SK-N-MC (cell line): ENCODE data around the gene ZBTB21.
A peak's percentile ranks its signal among the peaks of the same experiment; 100 is the strongest.

Experiments used
- DNase-seq: peaks from one replicate; pipeline ENCODE4 v3.0.0-alpha.2; 2011; ENCODE audit warnings: low read depth, low spot score
- H3K27ac ChIP-seq: fragments of 200-600 bp; sonication (generic); 2 replicates; pipeline ENCODE4 v1.5.1; 2016; ENCODE audit warnings: mixed run types
- H3K36me3 ChIP-seq: fragments of 200-600 bp; sonication (generic); 2 replicates; pipeline ENCODE4 v1.6.1; 2017; ENCODE audit warnings: antibody characterized with exemption, low read length, mixed read lengths; ENCODE audit not compliant: insufficient read depth
- H3K4me3 ChIP-seq: fragments of 200-600 bp; sonication (generic); 2 replicates; pipeline ENCODE4 v1.5.1; 2016
- H3K9ac ChIP-seq: fragments of 200-600 bp; sonication (generic); 2 replicates; pipeline ENCODE4 v1.8.0; 2017; ENCODE audit warnings: mixed run types, mixed read lengths; ENCODE audit not compliant: insufficient read length
- H3K9me3 ChIP-seq: fragments of 200-600 bp; sonication (generic); 2 replicates; pipeline ENCODE4 v1.6.1; 2017; ENCODE audit warnings: low read depth, mild to moderate bottlenecking, antibody characterized with exemption, low read length, moderate library complexity, mixed read lengths
- EZH2 ChIP-seq: fragments of 200-600 bp; sonication (generic); IDR thresholded peaks from one replicate; pipeline ENCODE4 v1.6.1; 2017; ENCODE audit warnings: antibody characterized with exemption
- FOXP2 ChIP-seq: optimal IDR thresholded peaks from 2 replicates; pipeline ENCODE3; 2011; ENCODE audit warnings: mild to moderate bottlenecking, moderate library complexity; ENCODE audit not compliant: insufficient read depth; ENCODE audit errors: extremely low read length, control extremely low read depth
- POLR2AphosphoS5 ChIP-seq: IDR thresholded peaks from 2 replicates; pipeline ENCODE4 v1.6.1; 2012; ENCODE audit warnings: mild to moderate bottlenecking, low read depth, low read length, borderline replicate concordance

The ZBTB21 gene

GRCh38 chr21:41973427-41973831 lies 36.7 kb downstream of the ZBTB21 start:
- Histone ChIP-seq H3K4me3 (no peak overlapping the region), H3K27ac (no peak overlapping the region), H3K9ac (no peak overlapping the region), H3K9me3 (no peaks in the 10 kb centered on the region), H3K36me3 (no peaks in the 10 kb centered on the region)
- DNase-seq: no peak
- no peak for TF ChIP-seq FOXP2
- no peak for TF ChIP-seq EZH2
- TF ChIP-seq POLR2AphosphoS5: no peak

GRCh38 chr21:41972511-41973205 lies 37.5 kb downstream of the ZBTB21 start:
- no peak for TF ChIP-seq EZH2
- TF ChIP-seq POLR2AphosphoS5: no peak
- TF ChIP-seq FOXP2: no peak
- no peak overlapping the region for H3K4me3 ChIP-seq

GRCh38 chr21:41971891-41972290 lies 38.3 kb downstream of the ZBTB21 start:
- no peaks in the 10 kb centered on the region for H3K36me3 ChIP-seq
- TF ChIP-seq FOXP2 (no peak), POLR2AphosphoS5 (no peak), EZH2 (no peak)
- H3K9ac ChIP-seq: no peak overlapping the region
- H3K27ac ChIP-seq: no peak overlapping the region
- DNase-seq: no peak
- H3K9me3 ChIP-seq: no peaks in the 10 kb centered on the region
- no peak overlapping the region for H3K4me3 ChIP-seq

More at GRCh38 chr21:41972511-41973205, 37.5 kb downstream of the ZBTB21 start:
- Histone ChIP-seq H3K9ac (no peak overlapping the region), H3K9me3 (no peaks in the 10 kb centered on the region), H3K36me3 (no peaks in the 10 kb centered on the region), H3K27ac (no peak overlapping the region)
- DNase-seq: no peak

GRCh38 chr21:41970751-41971653 lies 39.2 kb downstream of the ZBTB21 start:
- H3K4me3 ChIP-seq: no peak overlapping the region

GRCh38 chr21:41970106-41970391 lies 40.1 kb downstream of the ZBTB21 start:
- Histone ChIP-seq H3K9me3 (no peaks in the 10 kb centered on the region), H3K9ac (no peak overlapping the region), H3K36me3 (no peaks in the 10 kb centered on the region), H3K27ac (no peak overlapping the region), H3K4me3 (no peak overlapping the region)
- TF ChIP-seq POLR2AphosphoS5: no peak
- TF ChIP-seq FOXP2: no peak
- TF ChIP-seq EZH2: no peak
- DNase-seq: no peak

More at GRCh38 chr21:41970751-41971653, 39.2 kb downstream of the ZBTB21 start:
- no peaks in the 10 kb centered on the region for H3K9me3 ChIP-seq
- no peak for DNase-seq
- peak overlapping the region; percentile 43; the same call in 1 of the 2 replicates for H3K27ac ChIP-seq
- no peaks in the 10 kb centered on the region for H3K36me3 ChIP-seq
- TF ChIP-seq POLR2AphosphoS5: no peak
- peak; percentile 38 for TF ChIP-seq FOXP2
- H3K9ac ChIP-seq: no peak overlapping the region

GRCh38 chr21:41967708-41968107 lies 42.5 kb downstream of the ZBTB21 start:
- H3K9me3 ChIP-seq: no peaks in the 10 kb centered on the region
- no peak overlapping the region for H3K4me3 ChIP-seq
- no peaks in the 10 kb centered on the region for H3K36me3 ChIP-seq
- H3K9ac ChIP-seq: no peak overlapping the region
- DNase-seq: no peak
- TF ChIP-seq EZH2 (no peak), FOXP2 (no peak), POLR2AphosphoS5 (no peak)
- H3K27ac ChIP-seq: peak overlapping the region; percentile 93; the same call in 1 of the 2 replicates

- Histone ChIP-seq H3K9me3 (no peaks in the 10 kb centered on the region), H3K27ac (no peak overlapping the region), H3K9ac (no peak overlapping the region), H3K4me3 (no peak overlapping the region), H3K36me3 (no peaks in the 10 kb centered on the region)
- DNase-seq: no peak
- TF ChIP-seq POLR2AphosphoS5 (no peak), FOXP2 (no peak), EZH2 (no peak)
Measured at GRCh38 chr21:41966872-41967621, 43.1 kb downstream of the ZBTB21 start.
